GM21423 (cell line): ENCODE measurements around the gene TNFSF13B.
"Not testable (repeated sequence)": the region's sequence is repeated elsewhere in the genome, so short reads cannot be mapped to it uniquely, and the experiment has no call there.

Experiments used
- ATAC-seq: cut with Tn5 transposase; IDR thresholded peaks from one replicate; pipeline ENCODE4 v1.9.1; 2021; ENCODE audit warnings: mild to moderate bottlenecking, moderate library complexity; ENCODE audit not compliant: unreplicated experiment

The TNFSF13B gene

GRCh38 chr13:108269601-108270328, at the start of gene TNFSF13B:
TNFSF13B (plus strand) TSS chr13:108269718; CDS start chr13:108269896, 178 bp downstream.
- ATAC-seq = peak; percentile 71

- ATAC-seq = no peak
These were observed 49.5 kb upstream of the TNFSF13B start for GRCh38 chr13:108220041-108220440.

DNA sequence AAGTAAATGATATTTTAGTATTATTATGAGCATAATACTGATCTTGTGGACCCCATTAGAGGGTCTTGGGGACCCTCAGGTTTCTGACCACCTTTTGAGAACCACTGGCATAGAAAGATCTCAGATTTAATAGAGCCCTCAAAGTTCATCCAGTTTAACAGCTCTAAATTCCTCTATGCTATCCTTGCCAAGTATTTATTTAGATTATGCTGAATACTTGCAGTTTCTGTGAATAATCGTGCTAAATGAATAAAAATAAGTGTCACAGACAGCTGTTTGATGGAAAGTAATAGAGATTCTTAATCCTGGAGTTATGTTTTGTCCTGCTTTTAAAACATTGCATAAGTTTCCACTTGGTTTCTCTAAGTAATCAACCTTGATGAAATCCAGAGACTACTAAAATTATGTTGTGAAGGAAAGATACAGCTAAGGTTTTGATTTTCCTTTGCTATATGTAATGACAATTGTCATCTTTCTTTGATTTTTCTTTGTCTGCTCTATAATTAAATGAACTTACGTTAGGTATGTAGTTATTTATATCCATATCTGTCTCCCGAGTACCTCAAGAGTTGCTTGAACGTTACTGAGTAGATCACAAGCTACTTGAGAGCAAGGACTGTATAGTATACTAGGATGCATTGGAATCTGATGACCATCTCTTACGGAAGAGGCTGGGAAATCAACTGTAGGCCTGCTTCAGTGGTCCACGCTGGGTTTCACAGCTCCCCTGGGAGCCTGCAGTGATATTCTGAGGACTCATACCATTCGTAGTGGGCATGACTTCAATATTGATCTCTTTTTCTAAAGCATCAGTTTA, 45.6 kb upstream of the TNFSF13B start:
- no peak for ATAC-seq

DNA sequence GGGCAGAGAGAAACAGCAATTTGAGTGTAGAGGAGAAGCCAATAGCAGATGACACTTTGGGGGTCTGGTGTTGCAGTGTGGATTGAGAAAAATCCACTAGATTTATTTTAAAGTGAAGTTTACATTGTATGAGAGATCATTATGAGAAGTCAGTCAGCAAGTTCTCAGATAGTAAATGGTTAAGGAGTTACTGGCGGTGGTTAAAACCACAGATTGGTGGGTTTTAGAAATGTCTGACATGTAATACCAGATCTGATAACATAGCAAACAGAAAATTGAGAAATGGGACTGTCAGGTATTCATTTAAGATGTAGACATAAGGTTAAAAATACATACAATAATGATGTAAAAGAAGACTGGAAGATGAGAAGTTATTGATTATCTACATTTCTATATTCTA, 44.1 kb upstream of the TNFSF13B start:
- peak; percentile 73 for ATAC-seq

DNA sequence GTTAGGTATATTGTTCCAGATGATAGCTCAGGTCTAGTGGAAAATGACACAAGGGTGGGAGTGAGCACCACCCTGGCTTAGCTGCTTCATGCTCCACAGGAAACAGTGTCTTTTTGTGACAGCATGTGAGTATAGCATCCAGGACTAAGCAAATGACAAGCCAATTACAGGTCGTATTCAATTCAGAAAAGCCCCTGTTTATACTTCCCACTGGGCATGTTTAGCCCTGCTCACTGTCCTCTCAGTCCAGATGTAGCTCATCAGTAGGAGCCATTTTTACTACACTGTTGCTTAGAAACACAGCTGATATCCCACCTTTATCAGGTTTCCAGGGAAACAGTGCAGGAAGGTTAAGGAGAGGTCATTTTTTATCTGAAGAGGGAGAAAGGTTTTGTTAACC, 43.3 kb upstream of the TNFSF13B start:
- ATAC-seq = peak; percentile 38

GRCh38 chr13:108227651-108228272, 41.8 kb upstream of the TNFSF13B start:
- ATAC-seq = no peak

DNA sequence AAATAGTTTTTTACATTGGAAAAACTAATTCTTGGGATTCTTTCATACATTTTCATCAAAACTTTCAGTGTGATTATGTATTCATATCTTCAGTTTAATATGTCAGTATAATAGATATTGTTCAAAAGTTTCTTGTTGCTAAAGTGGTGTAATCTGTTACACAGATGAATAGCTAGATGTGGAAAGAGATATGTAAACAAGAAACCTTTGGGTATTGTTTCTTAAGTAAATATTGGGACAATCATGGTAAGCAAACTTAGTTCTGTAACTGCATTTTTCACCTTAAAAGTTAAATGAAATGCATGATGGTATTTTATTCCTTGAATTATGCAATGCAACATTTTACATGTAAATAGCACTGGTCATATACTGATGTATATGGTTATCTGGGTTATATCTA, 39.1 kb upstream of the TNFSF13B start:
- ATAC-seq = no peak

DNA sequence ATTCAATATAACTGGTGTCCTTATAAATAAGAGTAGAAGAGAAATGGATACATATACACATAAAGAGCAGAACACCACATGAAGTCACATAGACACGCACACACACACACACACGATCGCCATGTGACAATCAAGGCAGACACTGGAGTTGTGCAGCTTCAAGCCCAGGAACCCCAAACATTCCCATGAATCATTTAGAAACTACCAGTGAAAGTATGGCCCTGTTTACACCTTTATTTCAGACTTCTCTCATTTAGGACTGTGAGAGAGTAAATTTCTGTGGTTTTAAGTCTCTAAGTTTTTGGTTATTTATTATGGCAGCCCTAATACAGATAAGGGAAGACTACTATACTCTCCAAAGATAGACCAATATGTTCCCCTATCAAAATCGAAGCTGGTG, 20.4 kb upstream of the TNFSF13B start:
- peak; percentile 64 for ATAC-seq

DNA sequence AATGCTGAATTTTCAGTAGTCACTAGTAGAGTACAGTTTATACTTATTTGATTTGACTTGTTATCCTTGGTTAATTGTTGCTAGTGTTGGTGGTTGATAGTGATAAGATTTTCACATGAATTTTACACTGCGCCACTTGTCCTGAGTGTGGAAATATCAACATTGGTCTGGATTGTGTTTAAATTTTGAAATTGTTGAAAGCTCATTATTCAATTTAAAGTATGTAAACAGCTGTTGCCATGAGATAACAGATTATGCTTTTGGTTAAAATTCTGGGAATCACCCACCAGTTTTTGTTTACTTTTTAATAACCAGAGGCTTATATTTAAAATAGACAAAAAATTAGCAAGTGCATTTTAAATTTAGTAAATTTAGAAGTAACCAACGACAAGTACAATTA, 12.3 kb upstream of the TNFSF13B start:
- no peak for ATAC-seq

GRCh38 chr13:108263621-108264355, 5.7 kb upstream of the TNFSF13B start:
- no peak for ATAC-seq

GRCh38 chr13:108266321-108266990, 3.1 kb upstream of the TNFSF13B start:
- no peak for ATAC-seq

DNA sequence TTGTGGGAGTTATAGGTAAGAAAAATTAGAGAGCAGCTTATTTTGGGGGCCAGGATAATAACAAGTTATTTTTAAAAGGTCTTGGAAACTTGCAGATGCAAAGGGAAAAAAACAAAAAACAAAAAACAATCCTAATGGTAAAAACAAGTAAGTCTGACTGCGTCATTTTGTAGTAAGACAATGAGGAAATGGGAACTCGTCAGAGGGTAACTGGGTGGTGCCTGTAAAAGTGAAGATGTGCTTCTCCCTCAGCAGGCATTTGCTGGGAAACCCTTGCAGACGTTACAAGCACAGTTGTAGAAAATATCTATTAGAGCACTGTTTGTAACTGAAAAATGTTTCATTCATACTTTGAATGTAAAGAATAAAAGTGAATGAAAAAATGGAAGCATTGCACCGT, 2.2 kb upstream of the TNFSF13B start:
- ATAC-seq = no peak

DNA sequence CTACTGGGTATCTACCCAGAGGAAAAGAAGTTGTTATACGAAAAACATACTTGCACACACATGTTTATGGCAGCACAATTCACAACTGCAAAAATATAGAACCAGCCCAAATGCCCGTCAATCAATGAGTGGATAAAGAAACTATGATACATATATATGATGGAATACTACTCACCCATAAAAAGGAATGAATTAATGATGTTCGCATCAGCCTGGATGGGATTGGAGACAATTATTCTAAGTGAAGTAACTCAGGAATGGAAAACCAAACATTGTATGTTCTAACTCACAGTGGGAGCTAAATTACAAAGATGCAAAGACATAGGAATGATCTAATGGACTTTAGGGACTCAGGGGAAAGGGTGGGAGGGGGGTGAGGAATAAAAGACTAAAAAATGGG, 1.7 kb upstream of the TNFSF13B start:
- ATAC-seq = not testable (repeated sequence)

DNA sequence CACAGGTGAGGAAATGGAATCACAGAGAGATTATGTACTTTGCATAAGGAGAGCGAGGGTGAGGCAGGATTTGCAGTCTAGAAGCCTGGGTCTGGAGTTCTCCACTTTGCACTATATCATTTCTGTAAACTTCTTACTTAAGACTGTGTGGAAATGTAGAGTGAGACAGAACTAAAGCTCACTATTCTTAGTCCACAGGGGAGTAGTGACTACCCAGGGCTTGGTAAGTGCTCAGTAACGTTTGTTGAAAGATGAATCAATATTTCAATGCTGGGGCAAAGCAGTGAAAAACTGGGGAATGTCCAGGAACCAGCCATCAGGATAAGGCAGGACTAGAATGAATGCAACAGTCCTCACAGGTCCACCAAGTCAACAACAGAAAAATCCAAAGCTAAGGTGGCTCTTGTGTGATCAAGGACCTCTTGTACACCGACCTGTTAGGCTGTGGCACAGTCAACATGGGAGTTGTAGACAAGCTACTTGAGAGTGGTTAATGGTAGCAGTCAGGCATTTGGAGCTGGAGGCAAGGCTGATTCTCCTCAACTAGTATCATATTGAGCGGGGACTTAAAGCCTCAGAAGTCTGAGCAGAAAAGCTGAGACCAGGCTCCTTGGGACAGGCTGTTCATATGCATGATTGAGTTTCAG, 929 bp upstream of the TNFSF13B start:
- no peak for ATAC-seq

DNA sequence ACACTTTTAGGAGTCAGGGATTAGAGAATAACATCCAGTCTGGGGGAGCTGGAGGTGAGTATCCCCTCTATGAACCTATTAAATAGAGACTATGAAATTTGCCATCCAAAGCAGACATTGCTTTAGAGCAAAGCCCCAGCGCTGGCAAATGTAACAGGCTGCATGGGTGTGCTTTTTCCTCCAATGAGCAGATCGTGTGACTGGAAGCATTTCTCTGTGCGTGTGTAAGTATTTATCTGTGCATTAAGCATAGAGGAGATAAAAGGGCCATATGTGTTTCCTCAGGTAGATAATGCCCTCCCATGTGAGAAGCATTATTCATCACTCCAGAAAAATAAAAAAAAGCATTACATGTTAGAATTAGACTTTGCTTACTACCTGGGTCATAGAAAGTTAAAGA, 924 bp downstream of the TNFSF13B start:
- peak; percentile 13 for ATAC-seq

- no peak for ATAC-seq
These were observed 2.8 kb downstream of the TNFSF13B start for GRCh38 chr13:108272333-108272732.

- no peak for ATAC-seq
These were observed 4.1 kb downstream of the TNFSF13B start for GRCh38 chr13:108273429-108274118.

DNA sequence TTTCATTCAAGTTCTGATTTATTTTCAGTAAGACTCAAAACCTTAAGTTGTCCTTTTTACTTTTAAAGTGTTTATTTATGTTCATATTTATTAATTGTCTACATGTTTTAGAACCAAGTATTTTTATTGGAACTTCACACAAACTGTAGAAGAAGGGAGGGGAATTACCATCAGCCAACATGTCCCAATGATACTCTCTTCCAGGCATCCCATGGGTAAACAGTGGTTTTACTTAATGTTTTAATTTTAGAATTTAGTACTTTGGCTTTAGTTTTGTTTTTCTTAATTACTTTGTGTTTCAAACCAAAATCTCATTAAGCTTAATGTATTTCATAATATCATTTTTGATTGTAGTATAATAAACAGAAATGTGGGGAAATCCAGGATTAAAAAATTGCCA, 5.2 kb downstream of the TNFSF13B start:
- ATAC-seq = no peak

DNA sequence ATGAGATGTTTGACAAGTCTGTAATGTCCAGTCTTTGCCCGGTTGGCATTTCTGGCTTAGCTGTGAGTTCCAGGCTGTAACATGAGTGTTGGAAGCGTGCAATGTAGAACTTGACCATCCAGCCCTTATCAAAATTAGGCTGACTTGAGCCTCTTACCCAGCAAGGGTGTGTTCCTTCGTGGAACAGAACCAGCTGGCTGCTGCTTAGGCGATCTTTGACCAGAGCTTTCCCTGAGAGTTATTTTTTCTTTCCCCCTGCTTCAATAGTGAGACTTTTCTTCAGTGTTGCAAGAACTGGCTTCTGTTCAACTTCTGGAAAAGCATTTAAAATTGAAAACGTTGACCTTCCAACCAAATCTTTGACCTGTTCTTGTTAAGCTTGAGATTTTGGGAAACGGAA, 6.5 kb downstream of the TNFSF13B start:
- no peak for ATAC-seq
